GM12874 (cell line): ENCODE results near the gene MPND.

Experiments used
- TF ChIP-seq, protein P1 (sequence below): IDR thresholded peaks from 2 replicates; pipeline ENCODE4 v1.5.1; 2011; ENCODE audit warnings: low read depth, mild to moderate bottlenecking, control low read depth, low read length, moderate library complexity; ENCODE audit not compliant: insufficient read depth

MPND gene

DNA sequence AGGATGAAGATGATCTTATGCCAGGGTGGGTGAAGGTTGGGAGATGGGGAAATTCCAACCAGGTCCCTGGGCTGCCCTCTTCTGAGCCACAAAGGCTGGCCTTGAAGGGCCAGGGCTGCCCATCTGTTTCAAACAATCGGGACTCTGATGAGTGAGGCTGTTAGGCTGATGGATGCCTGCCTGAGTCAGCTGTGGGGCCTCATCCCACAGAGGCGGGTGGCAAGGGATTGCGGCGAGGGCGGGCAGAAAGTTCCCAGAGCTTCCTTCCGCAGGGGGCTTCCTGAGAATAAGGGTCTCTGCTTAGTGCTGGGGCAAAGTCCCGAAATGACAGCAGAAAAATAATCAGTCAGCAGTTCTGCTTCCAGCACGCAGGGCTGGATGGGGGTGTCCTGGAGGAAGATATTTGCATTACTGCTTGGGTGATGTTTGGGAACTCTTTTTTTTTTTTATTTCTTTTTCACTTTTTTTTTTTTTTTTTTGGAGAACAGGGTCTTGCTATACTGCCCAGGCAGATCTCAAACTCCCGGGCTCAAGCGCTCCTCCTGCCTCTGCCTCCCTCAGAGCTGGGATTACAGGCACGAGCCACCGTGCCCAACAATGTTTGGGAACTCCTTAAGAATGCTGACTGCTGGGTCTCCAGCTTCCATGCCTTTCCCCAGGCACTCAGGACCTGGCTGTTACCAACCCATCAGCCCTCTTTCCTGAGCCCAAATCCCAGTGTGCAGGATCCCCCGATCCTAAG, 42.9 kb downstream of the MPND start:
- TF ChIP-seq, protein P1, sequence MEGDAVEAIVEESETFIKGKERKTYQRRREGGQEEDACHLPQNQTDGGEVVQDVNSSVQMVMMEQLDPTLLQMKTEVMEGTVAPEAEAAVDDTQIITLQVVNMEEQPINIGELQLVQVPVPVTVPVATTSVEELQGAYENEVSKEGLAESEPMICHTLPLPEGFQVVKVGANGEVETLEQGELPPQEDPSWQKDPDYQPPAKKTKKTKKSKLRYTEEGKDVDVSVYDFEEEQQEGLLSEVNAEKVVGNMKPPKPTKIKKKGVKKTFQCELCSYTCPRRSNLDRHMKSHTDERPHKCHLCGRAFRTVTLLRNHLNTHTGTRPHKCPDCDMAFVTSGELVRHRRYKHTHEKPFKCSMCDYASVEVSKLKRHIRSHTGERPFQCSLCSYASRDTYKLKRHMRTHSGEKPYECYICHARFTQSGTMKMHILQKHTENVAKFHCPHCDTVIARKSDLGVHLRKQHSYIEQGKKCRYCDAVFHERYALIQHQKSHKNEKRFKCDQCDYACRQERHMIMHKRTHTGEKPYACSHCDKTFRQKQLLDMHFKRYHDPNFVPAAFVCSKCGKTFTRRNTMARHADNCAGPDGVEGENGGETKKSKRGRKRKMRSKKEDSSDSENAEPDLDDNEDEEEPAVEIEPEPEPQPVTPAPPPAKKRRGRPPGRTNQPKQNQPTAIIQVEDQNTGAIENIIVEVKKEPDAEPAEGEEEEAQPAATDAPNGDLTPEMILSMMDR, result no peak

DNA sequence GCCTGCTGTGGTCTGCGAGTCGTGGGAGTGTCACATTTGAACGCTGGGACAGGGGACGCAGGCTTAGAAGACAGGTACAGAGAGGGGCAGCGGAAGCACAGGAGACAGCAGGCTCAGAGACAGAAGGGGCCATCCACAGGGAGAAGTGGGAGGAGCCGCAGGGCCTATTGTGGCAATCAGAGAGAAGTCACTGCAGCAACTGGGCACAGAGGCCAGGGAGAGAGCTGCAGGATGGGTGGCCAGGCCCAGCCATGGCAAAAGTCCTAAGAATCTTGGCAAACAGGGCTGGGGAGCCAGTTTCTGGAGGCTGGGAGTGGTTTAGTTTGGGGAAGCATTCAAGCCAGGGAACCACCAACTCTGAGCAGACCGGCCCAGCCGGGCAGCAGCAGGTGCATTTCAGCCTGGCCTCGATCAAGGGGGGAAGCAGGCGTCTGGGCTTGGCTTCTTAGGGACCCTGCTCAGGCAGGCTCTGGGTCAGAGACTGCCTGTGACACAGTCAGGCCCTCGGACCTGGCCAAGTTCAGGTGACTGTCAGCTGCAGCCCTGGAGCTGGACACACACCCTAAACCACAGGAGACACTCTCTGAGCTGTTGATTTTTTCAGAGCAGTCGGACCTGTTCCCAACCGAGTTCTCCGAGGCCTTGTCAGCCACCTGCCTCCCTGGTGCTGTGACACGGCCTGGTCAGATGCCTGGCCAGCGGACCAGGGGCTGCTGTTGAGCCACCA, 45.1 kb downstream of the MPND start:
- TF ChIP-seq, protein P1, result no peak

DNA sequence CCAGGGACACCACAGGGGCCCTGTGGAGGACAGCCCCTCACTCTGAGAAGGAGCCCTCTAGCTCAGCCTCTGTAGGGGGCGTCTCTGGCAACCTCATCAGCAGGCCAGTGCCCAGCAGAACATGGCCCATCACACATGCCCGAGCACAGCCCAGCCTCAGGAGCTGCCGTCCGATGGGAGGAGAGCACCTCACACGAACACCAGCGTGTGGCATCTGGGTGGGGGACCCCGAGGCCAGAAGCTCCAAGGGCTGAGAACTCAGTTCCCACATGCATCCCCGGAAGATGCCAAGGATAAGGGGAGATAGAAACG, 45.7 kb downstream of the MPND start:
- TF ChIP-seq, protein P1, result no peak

DNA sequence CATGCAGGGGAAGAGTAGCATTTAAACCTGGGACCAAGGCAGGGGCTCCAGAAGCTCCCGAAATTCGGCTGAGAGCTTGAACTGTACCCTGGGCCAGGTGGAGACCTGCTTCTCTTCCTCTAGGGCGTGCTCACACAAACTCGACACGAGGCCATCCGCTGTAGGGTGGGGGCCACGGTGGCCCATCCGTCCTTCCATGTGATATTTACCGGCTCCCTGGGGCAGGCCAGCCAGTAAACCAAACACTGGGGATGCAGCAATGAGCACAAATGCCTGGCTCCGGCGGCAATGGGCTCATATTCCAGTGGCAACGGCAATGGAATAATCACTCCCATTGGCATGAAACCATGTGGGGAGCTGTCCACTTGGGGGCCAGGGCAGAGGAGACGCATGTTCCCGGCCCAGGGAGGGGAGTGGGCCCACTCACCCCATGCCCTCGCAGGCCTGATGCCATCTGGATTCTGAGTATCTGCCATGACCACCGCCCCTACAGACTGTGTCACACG, 46.2 kb downstream of the MPND start:
- TF ChIP-seq, protein P1, result no peak

DNA sequence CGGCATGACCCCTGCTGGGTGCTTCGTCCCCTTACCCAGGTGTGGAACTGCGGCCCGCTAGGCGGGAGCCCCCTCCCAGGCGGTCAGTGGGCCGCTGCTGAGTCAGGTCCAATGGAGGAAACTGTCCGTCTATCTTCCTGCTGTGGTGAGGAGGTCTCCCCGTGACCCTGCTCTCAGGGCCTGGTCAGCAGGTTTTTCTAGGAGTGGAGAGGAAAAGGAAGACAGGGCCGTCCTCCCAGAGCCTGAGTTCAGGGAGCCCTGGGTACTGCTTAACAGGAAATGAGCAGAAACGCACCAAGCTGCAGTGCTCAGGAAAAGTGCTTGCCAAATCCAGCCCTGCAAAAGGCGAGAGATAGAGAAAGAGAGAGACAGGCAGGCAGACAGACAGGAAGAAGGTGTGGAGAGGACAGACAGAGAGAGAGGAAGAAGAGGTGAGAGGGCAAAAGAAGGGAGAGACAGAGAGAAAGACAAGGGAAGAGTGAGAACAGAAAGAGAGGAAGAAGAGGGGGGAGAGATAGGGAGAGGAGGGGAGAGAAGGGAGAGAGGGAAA, 46.7 kb downstream of the MPND start:
- TF ChIP-seq, protein P1, result no peak

DNA sequence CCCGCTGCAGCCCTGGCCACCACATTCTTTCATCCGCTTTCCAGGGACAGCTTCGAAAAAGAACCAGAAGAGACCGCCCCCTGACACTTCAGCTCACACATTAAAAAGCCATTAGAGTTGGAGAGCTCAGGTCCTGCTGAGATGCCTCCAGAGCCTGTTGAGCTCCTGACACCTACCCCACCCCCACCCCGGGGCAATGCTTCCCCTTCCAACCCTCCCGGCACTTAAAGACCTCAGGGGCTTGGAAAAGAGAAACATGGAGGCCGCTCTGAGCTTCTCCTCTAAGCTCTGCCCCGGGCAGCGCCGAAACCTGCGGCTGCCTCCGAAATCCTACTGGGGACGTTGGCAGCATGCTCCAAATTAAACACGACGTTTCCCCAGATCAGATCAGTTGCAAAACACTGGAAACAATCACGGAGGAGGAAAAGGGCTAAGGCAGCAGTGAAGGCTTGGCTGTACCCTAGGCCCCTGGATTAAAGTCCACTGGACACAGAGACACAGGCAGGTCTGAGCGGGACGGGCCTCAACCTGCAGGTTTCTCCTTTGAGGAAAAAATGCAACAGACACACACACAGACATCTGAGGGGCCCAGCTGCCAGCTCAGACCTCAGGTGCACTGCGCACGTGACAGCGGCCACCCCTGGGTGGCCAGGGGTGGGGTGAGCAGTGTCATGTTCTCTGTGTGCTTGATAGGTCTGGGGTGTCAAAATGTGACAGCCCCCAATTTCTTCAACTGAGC, 47.4 kb downstream of the MPND start:
- TF ChIP-seq, protein P1, result no peak

DNA sequence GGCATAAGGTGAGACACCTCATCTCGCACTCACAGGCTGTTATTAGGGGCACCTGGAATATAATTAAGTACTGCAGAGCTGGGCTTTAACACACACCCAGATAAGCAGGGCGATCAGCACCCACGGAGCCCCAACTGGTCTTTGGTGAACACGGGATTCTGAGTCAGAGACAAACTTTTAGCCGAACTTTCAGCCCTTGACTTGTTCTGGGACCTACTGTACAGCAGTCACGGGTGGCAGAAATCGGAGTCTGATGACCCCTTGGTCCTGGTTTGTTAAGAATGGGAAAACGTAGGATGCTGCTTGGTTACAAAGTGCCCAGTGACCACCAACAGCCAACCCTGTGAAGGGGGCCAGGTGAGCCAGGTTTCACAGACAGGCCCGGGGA, 47.9 kb downstream of the MPND start:
- TF ChIP-seq, protein P1, result no peak
